C4-2B (cell line): ENCODE measurements around the gene SLC25A17.

Source experiments
- ZFX ChIP-seq: fragments of 450-650 bp; IDR thresholded peaks from 2 replicates; pipeline ENCODE4 v1.6.1; 2017
- TF ChIP-seq, protein P1 (sequence below): fragments of 450-650 bp; conservative IDR thresholded peaks from 2 replicates; pipeline ENCODE4 v1.5.1; 2017; ENCODE audit warnings: mild to moderate bottlenecking

DNA sequence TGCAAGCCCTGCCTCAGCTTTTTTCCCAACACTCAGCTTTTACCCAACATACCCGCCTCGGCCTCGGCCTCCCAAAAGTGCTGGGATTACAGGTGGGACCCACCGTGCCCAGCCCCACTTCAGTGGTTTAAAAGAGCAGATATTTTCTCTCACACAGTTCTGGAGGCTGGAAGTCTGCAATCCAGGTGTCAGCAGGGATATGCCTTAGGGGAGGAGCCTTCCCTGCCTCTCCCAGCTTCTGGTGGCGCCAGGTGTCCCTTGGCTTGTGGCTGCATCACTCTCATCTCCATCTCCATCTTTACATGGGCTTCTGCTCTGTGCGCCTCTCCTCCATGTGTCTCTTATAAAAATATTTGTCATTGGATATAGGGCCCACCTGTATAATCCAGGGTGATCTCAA is 89.9 kb downstream of the SLC25A17 start:
- TF ChIP-seq, protein P1, sequence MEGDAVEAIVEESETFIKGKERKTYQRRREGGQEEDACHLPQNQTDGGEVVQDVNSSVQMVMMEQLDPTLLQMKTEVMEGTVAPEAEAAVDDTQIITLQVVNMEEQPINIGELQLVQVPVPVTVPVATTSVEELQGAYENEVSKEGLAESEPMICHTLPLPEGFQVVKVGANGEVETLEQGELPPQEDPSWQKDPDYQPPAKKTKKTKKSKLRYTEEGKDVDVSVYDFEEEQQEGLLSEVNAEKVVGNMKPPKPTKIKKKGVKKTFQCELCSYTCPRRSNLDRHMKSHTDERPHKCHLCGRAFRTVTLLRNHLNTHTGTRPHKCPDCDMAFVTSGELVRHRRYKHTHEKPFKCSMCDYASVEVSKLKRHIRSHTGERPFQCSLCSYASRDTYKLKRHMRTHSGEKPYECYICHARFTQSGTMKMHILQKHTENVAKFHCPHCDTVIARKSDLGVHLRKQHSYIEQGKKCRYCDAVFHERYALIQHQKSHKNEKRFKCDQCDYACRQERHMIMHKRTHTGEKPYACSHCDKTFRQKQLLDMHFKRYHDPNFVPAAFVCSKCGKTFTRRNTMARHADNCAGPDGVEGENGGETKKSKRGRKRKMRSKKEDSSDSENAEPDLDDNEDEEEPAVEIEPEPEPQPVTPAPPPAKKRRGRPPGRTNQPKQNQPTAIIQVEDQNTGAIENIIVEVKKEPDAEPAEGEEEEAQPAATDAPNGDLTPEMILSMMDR = no peak
- no peak for TF ChIP-seq ZFX
